Tibial nerve (tissue), 4 donors: ENCODE data around the gene UTS2R. TPM values are rescaled to one million over a fixed set of nuclear protein-coding genes. Genes with fewer than 3 reads are reported as not detected.

Experiments
- DNase-seq, 2 donors: peaks; one replicate each; pipeline ENCODE4 v3.0.0-alpha.2; 2019; ENCODE audit warnings: low spot score in 2 of 2
- H3K27ac ChIP-seq, 4 donors: fragments of 200-600 bp; sonication (generic) in 3 of 4; one replicate each; pipeline ENCODE4 v1.5.1; 2017 to 2019; ENCODE audit warnings: mild to moderate bottlenecking in 1 of 4
- H3K27me3 ChIP-seq, 2 donors: fragments of 200-600 bp; sonication (generic) in 1 of 2; one replicate each; pipeline versions ENCODE4 v1.5.1 to v1.6.0; 2017 to 2019
- H3K36me3 ChIP-seq, 3 donors: fragments of 200-600 bp; sonication (generic); one replicate each; pipeline ENCODE4 v1.5.1; 2018 to 2019
- H3K4me1 ChIP-seq, 4 donors: fragments of 200-600 bp; sonication (generic) in 3 of 4; one replicate each; pipeline ENCODE4 v1.5.1; 2017 to 2019
- H3K4me3 ChIP-seq, 4 donors: fragments of 200-600 bp; sonication (generic) in 3 of 4; one replicate each; pipeline ENCODE4 v1.5.1; 2017 to 2019; ENCODE audit warnings: mild to moderate bottlenecking in 1 of 4, moderate library complexity in 1 of 4
- H3K9me3 ChIP-seq, 4 donors: fragments of 200-600 bp; sonication (generic) in 3 of 4; one replicate each; pipeline ENCODE4 v1.5.1; 2017 to 2019
- CTCF ChIP-seq, 5 experiments: fragments of 200-600 bp in 3 of 5; fragments of 450-650 bp in 2 of 5; sonication (generic) in 3 of 5; IDR thresholded peaks; one replicate each; pipeline ENCODE4 v1.5.1; 2016 to 2019; ENCODE audit warnings: antibody characterized with exemption in 5 of 5, mild to moderate bottlenecking in 3 of 5, moderate library complexity in 2 of 5
- EP300 ChIP-seq, 2 donors: sonication (generic); formaldehyde crosslinking; IDR thresholded peaks; one replicate each; pipeline ENCODE4 v1.6.1; 2017; ENCODE audit warnings: antibody characterized with exemption in 2 of 2, mild to moderate bottlenecking in 1 of 2
- POLR2A ChIP-seq, 2 donors: fragments of 450-650 bp; IDR thresholded peaks; one replicate each; pipeline ENCODE4 v1.6.1; 2017; ENCODE audit warnings: antibody characterized with exemption in 2 of 2, mild to moderate bottlenecking in 2 of 2, moderate library complexity in 2 of 2
- WGBS, 2 donors: methylation state at CpG; one replicate each; pipeline ENCODE4 v1.1.5; 2018; 5-methylcytosine and 5-hydroxymethylcytosine counted together
- total RNA-seq, 4 donors: library from RNA; depleted of rRNA; stranded (reverse); fragments of >200 nt; gene quantifications; one replicate each; pipeline ENCODE4 v1.1.0, GENCODE V29; 2016

Gene UTS2R
- total RNA-seq, 4 donors from 2014 or later: 0.20 TPM; not detected in 3

DNA sequence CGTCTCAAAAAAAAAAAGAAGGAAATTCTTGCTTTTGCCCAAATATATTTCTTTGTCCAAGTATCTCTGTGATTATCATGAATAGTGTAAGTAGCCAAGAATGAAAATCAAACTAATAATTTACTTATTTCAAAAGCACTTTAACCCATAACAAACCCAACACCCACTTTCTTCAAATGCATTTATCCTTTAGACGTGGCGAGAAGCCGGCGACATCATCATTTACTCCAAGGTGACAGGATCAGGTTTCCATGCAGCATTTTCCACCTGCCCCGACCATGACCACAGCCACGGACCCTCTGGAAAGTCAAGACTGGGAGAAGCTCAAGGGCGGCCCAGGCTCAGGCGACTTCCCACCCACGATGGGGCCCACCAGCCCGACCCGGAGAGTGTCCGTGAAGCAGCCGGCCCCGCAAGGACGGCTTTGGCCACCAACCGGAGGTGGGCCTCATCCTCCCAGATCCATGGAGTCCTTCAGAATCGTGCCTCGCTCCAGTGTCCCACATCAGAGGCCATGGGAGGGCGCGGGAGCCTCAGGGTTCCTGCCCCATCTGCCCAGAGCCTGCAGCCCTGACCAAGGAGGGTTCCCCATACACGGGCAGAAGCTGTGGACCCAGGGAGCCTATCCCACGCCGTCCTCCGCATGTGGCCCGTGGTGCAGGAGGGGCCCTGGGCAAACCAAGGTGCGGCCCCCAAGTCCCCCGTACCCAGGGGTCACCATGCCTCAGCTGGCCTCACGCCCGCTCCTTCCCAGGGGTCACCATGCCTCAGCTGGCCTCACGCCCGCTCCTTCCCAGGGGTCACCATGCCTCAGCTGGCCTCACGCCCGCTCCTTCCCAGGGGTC, 18.7 kb downstream of the UTS2R start:
- TF ChIP-seq EP300 (IDR thresholded peaks at IDR 0.05): no peak
- H3K36me3 ChIP-seq: peaks cover 0 to 54% (median 0%) of the 10 kb centered on the region in 3 donors
- peaks cover 0 to 19% of the 10 kb centered on the region in 2 donors for H3K27me3 ChIP-seq
- H3K27ac ChIP-seq: no peak overlapping the region
- DNase-seq: no peak
- no peak overlapping the region for H3K4me3 ChIP-seq
- no peaks in the 10 kb centered on the region for H3K9me3 ChIP-seq
- 86 to 89% methylated on average over 28 to 31 of the region's 34 CpGs for WGBS, 2 donors
- H3K4me1 ChIP-seq: peaks cover 0 to 25% (median 4%) of the 10 kb centered on the region in 4 donors

DNA sequence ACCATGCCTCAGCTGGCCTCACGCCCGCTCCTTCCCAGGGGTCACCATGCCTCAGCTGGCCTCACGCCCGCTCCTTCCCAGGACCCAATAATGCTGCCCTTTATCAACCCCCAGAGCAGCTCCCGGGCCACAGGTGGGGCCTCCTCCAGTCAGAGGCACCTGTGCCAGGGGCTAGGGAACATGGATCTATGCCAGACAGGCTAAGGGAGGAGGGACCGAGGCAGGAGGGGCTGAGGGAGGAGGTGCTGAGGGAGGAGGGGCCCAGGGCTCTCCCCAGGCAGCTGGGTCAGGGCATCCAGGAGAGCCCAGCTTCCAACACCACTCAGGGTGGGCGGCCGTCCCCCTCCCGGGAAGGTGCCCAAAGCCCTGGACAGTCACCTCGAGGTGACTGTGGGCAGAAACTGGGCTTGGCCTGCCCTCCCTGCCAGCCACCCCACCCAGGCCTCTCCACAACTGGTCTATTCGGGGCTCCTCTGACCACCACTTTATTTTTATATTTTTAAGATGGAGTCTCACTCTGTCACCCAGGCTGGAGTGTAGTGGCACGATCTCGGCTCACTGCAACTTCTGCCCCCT, 19.4 kb downstream of the UTS2R start:
- peaks cover 0 to 58% (median 0%) of the 10 kb centered on the region in 3 donors for H3K36me3 ChIP-seq

DNA sequence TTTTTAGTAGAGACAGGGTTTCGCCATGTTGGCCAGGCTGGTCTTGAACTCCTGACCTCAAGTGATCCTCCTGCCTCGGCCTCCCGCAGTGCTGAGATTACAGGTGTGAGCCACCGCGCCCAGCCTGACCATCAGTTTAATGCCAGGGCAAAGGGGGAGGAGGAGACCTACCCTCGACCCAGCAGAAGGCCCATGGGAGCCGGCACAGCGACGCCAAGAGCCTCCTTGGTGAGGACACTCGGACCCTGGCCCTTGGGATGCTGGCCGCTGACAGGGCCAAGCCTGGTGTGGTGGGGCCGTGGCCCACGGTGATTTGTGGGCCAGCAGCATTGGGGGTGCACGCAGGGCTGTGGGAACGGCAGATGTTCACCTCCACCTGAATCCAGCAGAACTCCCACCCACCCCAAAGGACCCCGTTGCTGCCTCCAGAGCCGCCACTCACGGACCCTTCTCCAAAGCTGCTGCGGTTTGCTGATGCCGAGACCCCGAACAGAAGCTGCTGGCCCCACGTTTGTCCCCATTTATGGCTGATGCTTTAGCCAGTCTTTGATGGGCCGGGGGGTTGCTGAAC, 20.0 kb downstream of the UTS2R start:
- Histone ChIP-seq H3K4me1 (peaks cover 0 to 12% (median 2%) of the 10 kb centered on the region in 4 donors), H3K36me3 (peaks cover 0 to 59% (median 0%) of the 10 kb centered on the region in 3 donors)
- 96 to 97% methylated on average over 16 to 19 of the region's 23 CpGs for WGBS, 2 donors

More for the DNA sequence above, 19.4 kb downstream of the UTS2R start:
- Histone ChIP-seq H3K4me1 (peaks cover 0 to 18% (median 3%) of the 10 kb centered on the region in 4 donors), H3K4me3 (no peak overlapping the region), H3K27me3 (peaks cover 0 to 13% of the 10 kb centered on the region in 2 donors), H3K9me3 (no peaks in the 10 kb centered on the region), H3K27ac (no peak overlapping the region)
- TF ChIP-seq CTCF (IDR thresholded peaks at IDR 0.05): no peak
- TF ChIP-seq POLR2A (IDR thresholded peaks at IDR 0.05): no peak
- no peak for TF ChIP-seq EP300 (IDR thresholded peaks at IDR 0.05)
- DNase-seq: no peak
- WGBS, 2 donors: 72 to 80% methylated on average over 11 to 13 of the region's 13 CpGs

GRCh38 chr17:82392209-82392920, 20.8 kb downstream of the UTS2R start:
- 91 to 92% methylated on average over 28 of the region's 28 CpGs for WGBS, 2 donors
- peaks cover 0 to 67% (median 0%) of the 10 kb centered on the region in 3 donors for H3K36me3 ChIP-seq
- no peaks in the 10 kb centered on the region for H3K9me3 ChIP-seq
- H3K27me3 ChIP-seq: peaks cover 0 to 2% of the 10 kb centered on the region in 2 donors
- H3K27ac ChIP-seq: no peak overlapping the region
- H3K4me3 ChIP-seq: no peak overlapping the region
- peaks cover 0 to 11% (median 0%) of the 10 kb centered on the region in 4 donors for H3K4me1 ChIP-seq
- no peak for DNase-seq
- no peak for TF ChIP-seq EP300 (IDR thresholded peaks at IDR 0.05)
- TF ChIP-seq CTCF (IDR thresholded peaks at IDR 0.05): no peak
- TF ChIP-seq POLR2A (IDR thresholded peaks at IDR 0.05): no peak

More for the DNA sequence above, 20.0 kb downstream of the UTS2R start:
- Histone ChIP-seq H3K9me3 (no peaks in the 10 kb centered on the region), H3K27me3 (peaks cover 0 to 10% of the 10 kb centered on the region in 2 donors), H3K27ac (no peak overlapping the region), H3K4me3 (no peak overlapping the region)
- TF ChIP-seq POLR2A (IDR thresholded peaks at IDR 0.05): no peak
- no peak for TF ChIP-seq CTCF (IDR thresholded peaks at IDR 0.05)
- no peak for TF ChIP-seq EP300 (IDR thresholded peaks at IDR 0.05)
- no peak for DNase-seq

GRCh38 chr17:82392941-82393340, 21.4 kb downstream of the UTS2R start:
- no peak overlapping the region for H3K4me3 ChIP-seq
- TF ChIP-seq EP300 (IDR thresholded peaks at IDR 0.05): no peak
- no peak for TF ChIP-seq CTCF (IDR thresholded peaks at IDR 0.05)
- no peak for TF ChIP-seq POLR2A (IDR thresholded peaks at IDR 0.05)
- peaks cover 0 to 13% (median 0%) of the 10 kb centered on the region in 4 donors for H3K4me1 ChIP-seq
- 90% methylated on average over 15 of the region's 15 CpGs for WGBS, 2 donors
- H3K27ac ChIP-seq: no peak overlapping the region
- no peaks in the 10 kb centered on the region for H3K27me3 ChIP-seq
- no peak for DNase-seq
- peaks cover 0 to 73% (median 0%) of the 10 kb centered on the region in 3 donors for H3K36me3 ChIP-seq
- H3K9me3 ChIP-seq: no peaks in the 10 kb centered on the region
